BJ (cell line): ENCODE measurements around the gene BCL2. TPM values are rescaled to one million over a fixed set of nuclear protein-coding genes. Genes with fewer than 3 reads are reported as not detected.
A peak's percentile ranks its signal among the peaks of the same experiment; 100 is the strongest.
"Not testable (repeated sequence)": the region's sequence is repeated elsewhere in the genome, so short reads cannot be mapped to it uniquely, and the experiment has no call there.

ENCODE experiments used
- CTCF ChIA-PET: fragments of 350-600 bp; formaldehyde crosslinking; extraction: SDS; loops from one replicate; lab custom pipeline; 2021; ENCODE audit warnings: antibody characterized with exemption, inconsistent platforms; lab: Yijun Ruan, JAX
- POLR2A ChIA-PET: fragments of 300-600 bp; sonication (Branson Sonifier 250); formaldehyde crosslinking; extraction: SDS; loops from one replicate; lab custom pipeline; 2021; ENCODE audit warnings: antibody characterized with exemption; lab: Charles Lee
- DNase-seq: peaks from one replicate; pipeline ENCODE4 v3.0.0-alpha.2; 2011; ENCODE audit warnings: low read depth
- H3K27me3 ChIP-seq: 2 replicates; pipeline ENCODE4 v1.6.0; 2011; ENCODE audit warnings: low read length; ENCODE audit not compliant: control insufficient read depth, insufficient read depth
- H3K36me3 ChIP-seq: 2 replicates; pipeline ENCODE4 v1.5.1; 2011; ENCODE audit warnings: low read length; ENCODE audit not compliant: control insufficient read depth, insufficient read depth
- H3K4me3 ChIP-seq: 2 replicates; pipeline ENCODE4 v1.5.1; 2011; ENCODE audit warnings: low read depth, mild to moderate bottlenecking, control low read depth, low read length
- CTCF ChIP-seq: IDR thresholded peaks from 2 replicates; pipeline ENCODE4 v1.5.1; 2011; ENCODE audit warnings: low read depth, mild to moderate bottlenecking, control low read depth, inconsistent platforms, low read length, moderate library complexity; ENCODE audit not compliant: insufficient read depth
- polyA plus RNA-seq: library from polyadenylated mRNA; depleted of rRNA; stranded (reverse); fragments of >200 nt; gene quantifications from 2 replicates; pipeline ENCODE4 v1.2.3, GENCODE V29; 2011

BCL2 gene
- polyA plus RNA-seq, 1 experiment, result 0.15 TPM

- Histone ChIP-seq H3K4me3 (peak overlapping the region; percentile 96), H3K36me3 (peaks cover 6% of the 10 kb centered on the region; the same call in 1 of the 2 replicates), H3K27me3 (no peaks in the 10 kb centered on the region)
- no peak for TF ChIP-seq CTCF
- DNase-seq, result no peak
- ChIA-PET CTCF (interaction anchor here (0.6 to 1.7 kb wide), 5 partner anchors 12 to 499 kb away, joined by 3 to 7 read pairs (median 4); no protein-coding TSS in a partner anchor), POLR2A (no interaction called here)
Observed at GRCh38 chr18:63365876-63366212, 46.3 kb upstream of the BCL2 start.

GRCh38 chr18:63363951-63364350 is 44.4 kb upstream of the BCL2 start:
- H3K36me3 ChIP-seq, result peaks cover 9% of the 10 kb centered on the region
- DNase-seq, result no peak
- ChIA-PET CTCF (interaction anchor here (0.9 to 1.4 kb wide), 2 partner anchors 15 to 75 kb away, joined by 3 to 4 read pairs; no protein-coding TSS in a partner anchor), POLR2A (no interaction called here)
- H3K27me3 ChIP-seq, result no peaks in the 10 kb centered on the region
- H3K4me3 ChIP-seq, result no peak overlapping the region
- TF ChIP-seq CTCF, result no peak

DNA sequence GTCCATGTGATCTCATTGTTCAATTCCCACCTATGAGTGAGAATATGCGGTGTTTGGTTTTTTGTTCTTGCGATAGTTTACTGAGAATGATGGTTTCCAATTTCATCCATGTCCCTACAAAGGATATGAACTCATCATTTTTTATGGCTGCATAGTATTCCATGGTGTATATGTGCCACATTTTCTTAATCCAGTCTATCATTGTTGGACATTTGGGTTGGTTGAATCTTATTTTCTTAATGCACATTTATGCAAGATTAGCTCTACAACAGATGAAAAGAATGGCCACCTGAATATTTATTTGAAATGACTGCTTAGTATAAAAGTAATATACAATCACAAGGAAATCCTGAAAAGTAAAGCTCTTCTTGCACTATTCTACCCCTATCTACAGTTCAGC is 43.9 kb upstream of the BCL2 start:
- POLR2A ChIA-PET, result interaction anchor here (0.6 kb wide), 1 partner anchor 138 kb away, joined by 6 read pairs; no protein-coding TSS in a partner anchor
- H3K36me3 ChIP-seq, H3K4me3 ChIP-seq, DNase-seq, H3K27me3 ChIP-seq: not testable (repeated sequence)
- CTCF ChIA-PET, result interaction anchor here (0.5 to 1.4 kb wide), 4 partner anchors 14 to 280 kb away, joined by 3 to 4 read pairs (median 3); no protein-coding TSS in a partner anchor

DNA sequence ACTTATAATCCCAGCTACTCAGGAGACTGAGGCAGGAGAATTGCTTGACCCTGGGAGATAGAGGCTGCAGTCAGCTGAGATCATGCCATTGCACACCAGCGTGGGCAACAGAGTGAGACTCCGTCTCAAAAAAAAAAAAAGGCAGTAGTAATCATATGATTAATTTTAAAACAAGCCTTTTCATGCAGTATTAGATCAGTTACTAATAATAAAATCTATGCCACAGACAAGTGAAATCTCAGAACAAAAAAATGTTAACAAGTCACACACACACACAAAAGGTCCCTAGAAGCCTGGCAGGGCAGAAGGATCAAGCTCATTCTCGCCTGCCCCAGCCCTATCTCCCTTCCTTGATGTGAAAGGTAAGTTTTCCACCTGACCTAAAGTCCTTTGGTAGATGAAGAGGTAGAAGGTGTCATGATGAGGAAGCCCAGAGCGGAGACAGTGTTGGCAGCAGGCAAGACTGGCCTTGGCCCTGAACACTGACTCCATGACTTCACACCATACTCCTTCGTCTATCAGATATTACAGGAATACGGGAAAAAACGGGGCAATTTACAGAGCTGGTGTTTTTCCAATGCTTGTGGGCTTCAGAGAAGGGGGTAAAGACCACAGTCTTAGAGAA is 36.8 kb upstream of the BCL2 start:
- ChIA-PET CTCF (interaction anchor here (1.4 to 1.7 kb wide), 2 partner anchors 14 to 17 kb away, joined by 3 to 6 read pairs; no protein-coding TSS in a partner anchor), POLR2A (no interaction called here)
- TF ChIP-seq CTCF, result no peak
- no peak for DNase-seq
- Histone ChIP-seq H3K36me3 (peaks cover 10% of the 10 kb centered on the region), H3K4me3 (no peak overlapping the region), H3K27me3 (no peaks in the 10 kb centered on the region)

- TF ChIP-seq CTCF, result no peak
- CTCF ChIA-PET, result interaction anchor here (1.0 to 2.4 kb wide), 3 partner anchors 10 to 15 kb away, joined by 3 to 16 read pairs (median 3); no protein-coding TSS in a partner anchor
- no peak for DNase-seq
- Histone ChIP-seq H3K4me3 (no peak overlapping the region), H3K36me3 (peaks cover 13% of the 10 kb centered on the region), H3K27me3 (no peaks in the 10 kb centered on the region)
- POLR2A ChIA-PET, result no interaction called here
Observed at GRCh38 chr18:63350230-63350629, 30.7 kb upstream of the BCL2 start.
